Measurements from ENCODE around the gene IL18BP.

The IL18BP gene

GRCh38 chr11:71998649-71999310 lies at the start of gene IL18BP:
TSS of gene IL18BP (plus strand) at chr11:71998909. CDS start at chr11:71999985, 1,076 bp downstream.
- DNase-seq (ENCODE audit: low spot score), result peak; percentile 40

- DNase-seq (ENCODE audit: low spot score), result no peak
Measured at GRCh38 chr11:71949034-71949433, 49.7 kb upstream of the IL18BP start.

DNA sequence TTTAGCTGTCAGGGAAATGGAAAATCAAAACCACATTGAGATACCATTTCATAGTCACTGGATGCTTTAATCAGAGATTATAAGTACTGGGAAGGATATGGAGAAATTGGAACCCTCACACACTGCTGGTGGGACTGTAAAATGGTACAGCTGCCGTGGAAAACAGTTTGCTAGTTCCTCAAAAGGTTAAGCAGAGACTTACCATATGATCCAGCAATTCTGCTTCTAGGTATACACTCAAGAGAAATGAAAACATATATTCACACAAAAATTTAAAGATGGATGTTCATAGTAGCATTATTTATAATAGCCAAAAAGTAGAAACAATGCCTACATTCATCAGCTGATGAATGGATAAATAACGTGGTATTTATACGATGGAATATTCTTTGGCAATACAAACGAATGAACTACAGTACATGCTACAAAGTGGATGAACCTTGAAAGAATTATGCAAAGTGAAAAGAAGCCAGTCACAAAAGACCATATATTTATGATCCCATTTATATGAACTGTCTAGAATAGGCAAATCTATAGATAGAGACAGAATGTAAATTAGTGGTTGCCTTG lies 46.9 kb upstream of the IL18BP start:
- DNase-seq (ENCODE audit: low spot score), result no peak

GRCh38 chr11:71955898-71956456 lies 42.7 kb upstream of the IL18BP start:
- DNase-seq (ENCODE audit: low spot score), result no peak

- peak; percentile 8 for DNase-seq (ENCODE audit: low spot score)
Measured at GRCh38 chr11:71962428-71963038, 36.2 kb upstream of the IL18BP start.

GRCh38 chr11:71963468-71963867 lies 35.2 kb upstream of the IL18BP start:
- no peak for DNase-seq (ENCODE audit: low spot score)

GRCh38 chr11:71964641-71965040 lies 34.1 kb upstream of the IL18BP start:
- DNase-seq (ENCODE audit: low spot score), result no peak

DNA sequence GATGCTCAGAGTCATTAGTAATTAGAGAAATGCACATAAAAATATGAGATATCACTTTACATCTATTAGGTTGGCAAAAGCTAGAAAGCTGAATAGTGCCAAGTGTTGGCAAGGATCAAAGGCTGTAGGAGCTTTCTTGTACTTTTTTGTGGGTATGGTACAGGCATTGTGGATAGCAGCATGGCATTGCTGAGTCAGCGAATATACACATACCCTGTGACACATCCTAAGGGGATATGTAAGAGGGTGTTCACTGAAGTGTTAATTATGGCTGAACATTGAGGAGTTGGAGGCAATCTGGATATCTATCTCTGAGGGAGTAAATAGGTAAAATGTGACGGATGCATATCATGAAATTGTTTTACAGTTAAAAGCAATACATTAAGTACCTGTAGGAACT lies 27.0 kb upstream of the IL18BP start:
- no peak for DNase-seq (ENCODE audit: low spot score)

GRCh38 chr11:71976551-71976950 lies 22.2 kb upstream of the IL18BP start:
- DNase-seq (ENCODE audit: low spot score), result no peak

- DNase-seq (ENCODE audit: low spot score), result no peak
Measured at GRCh38 chr11:71977090-71977489, 21.6 kb upstream of the IL18BP start.

DNA sequence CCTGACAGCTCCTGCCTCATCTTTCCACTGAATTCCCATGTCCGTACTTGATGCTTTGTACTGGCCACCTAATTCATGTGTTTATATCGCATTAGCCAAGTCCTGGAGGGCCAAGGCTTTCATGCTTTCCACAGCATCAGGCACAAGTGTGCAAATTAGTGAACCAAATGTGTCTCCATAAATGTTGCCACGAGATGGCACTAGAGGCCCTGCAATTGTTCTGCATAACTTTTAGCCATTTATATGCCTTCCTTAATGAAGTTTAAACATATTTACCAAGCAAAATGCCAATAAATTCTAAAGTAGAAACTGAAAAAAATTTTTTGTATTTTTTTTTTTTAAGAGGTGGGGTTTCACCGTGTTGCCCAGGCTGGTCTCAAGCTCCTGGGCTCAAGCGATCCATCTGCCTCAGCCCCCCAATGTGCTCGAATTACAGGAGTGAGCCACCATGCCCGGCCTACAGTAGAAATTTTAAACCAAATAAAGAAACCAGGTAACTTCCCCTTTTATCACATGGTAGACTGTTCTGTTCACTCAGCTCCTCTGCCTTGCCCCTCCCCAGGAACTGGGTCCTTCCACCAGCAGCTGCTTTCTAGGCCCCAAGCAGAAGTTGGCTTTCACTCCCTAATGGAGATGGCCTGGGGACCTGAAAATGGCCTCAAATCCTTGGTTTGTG lies 20.8 kb upstream of the IL18BP start:
- DNase-seq (ENCODE audit: low spot score), result peak; percentile 32

GRCh38 chr11:71979094-71979493 lies 19.6 kb upstream of the IL18BP start:
- DNase-seq (ENCODE audit: low spot score), result no peak

DNA sequence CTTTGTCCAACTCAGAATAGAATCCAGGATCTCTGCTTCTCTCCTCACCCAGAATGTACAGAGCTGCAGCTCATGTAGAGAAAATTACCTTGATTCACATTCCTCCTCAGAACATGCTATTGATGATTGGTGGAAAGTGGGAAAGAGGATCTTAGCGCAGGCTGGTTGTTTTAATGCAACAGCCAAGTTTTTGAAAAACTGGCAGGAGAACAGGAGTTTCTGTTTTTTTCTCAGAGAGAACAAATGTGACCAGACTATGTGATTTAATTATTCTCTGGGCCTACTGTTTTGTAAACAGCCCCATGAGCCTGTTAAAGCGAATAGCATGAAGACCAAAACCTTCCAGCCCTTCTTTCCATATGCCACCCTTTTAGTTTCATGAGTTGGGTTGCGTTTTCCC lies 19.1 kb upstream of the IL18BP start:
- no peak for DNase-seq (ENCODE audit: low spot score)

- no peak for DNase-seq (ENCODE audit: low spot score)
Measured at GRCh38 chr11:71986131-71986530, 12.6 kb upstream of the IL18BP start.

- no peak for DNase-seq (ENCODE audit: low spot score)
Measured at GRCh38 chr11:71987521-71987920, 11.2 kb upstream of the IL18BP start.

DNA sequence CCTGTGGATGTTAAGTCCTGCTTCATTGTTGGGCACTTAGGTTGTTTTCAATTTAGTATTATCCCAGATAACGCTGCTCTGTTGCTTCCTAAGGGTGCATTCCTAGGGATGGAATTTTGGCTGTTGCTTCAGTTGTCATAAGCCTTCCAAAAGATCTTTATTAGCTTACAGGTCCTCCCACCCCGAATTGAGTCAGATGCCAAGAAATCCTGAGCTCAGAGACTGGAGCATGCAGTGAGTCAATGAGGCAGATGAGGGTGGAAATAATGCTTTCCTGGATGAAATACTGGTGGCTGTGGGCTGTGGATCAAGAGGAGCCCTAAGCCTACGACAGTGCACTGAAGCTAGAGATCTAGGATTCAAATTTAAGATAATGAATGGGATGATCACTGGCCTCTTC lies 10.7 kb upstream of the IL18BP start:
- DNase-seq (ENCODE audit: low spot score), result no peak

- no peak for DNase-seq (ENCODE audit: low spot score)
Measured at GRCh38 chr11:71990701-71991100, 8.0 kb upstream of the IL18BP start.

DNA sequence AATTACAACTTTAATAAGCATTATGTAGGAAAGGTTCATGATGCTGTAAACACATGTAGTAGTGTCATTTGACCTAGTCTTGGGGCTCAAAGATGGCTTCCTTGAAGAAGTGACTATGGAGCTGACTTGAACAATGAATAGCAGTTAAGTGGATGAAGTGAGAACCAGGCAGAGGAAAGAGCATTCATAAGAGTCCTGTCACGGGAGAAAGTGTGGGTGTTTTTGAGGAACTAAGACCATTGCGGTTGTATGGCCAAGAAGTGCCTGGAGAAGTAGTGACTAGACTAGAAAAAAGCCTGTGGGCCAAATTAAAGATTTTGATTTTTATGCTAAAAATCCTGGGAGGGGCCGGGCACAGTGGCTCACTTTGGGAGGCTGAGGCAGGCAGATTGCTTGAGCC lies 7.2 kb upstream of the IL18BP start:
- DNase-seq (ENCODE audit: low spot score), result no peak

DNA sequence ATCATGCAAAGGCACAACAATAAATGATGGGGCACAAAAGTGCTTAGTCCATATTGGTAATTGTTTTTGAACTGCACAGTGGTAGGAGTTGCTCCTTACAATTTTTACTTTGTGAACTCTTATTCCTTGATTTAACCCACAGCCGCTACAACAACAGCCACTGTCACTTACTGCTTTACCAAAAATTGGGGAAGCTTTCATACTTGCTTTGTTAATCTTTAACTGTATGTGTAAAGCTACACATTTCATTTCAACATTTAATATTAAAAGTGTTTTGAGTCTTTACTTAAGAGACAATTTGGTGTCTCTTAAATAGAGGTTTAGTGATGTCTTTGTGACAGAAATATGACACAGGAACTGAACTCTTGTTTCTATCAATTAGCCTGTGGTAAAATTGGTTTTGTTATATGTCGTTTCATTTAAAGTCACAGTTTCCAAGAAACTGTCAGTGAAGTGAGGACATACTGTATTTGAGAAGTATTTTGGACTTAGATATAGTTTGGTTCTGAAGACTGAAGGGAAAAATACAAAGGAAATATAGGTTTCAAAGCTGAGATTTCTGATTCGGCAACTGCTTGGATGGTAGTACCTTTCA lies 6.5 kb upstream of the IL18BP start:
- no peak for DNase-seq (ENCODE audit: low spot score)

DNA sequence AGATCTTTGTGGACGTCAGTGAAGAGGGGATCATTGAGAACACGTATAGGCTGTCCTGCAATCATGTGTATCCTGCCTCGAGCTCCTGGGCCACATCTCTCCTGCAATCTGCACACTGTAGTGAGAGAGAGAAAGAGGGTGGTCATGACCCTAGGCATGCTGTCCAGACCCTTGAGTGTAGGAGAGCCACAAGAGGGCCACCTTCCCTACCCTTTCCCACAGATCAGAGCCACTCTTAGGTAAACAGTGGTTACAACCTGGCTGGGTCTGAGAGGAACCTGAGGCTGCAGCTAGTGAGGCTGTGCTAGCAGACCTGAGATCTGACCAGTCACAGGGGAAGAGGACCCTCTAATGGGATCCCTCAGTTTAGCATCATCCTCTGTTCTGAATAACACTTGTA lies 3.9 kb upstream of the IL18BP start:
- no peak for DNase-seq (ENCODE audit: low spot score)

GRCh38 chr11:71995726-71996291 lies 2.9 kb upstream of the IL18BP start:
- DNase-seq (ENCODE audit: low spot score), result no peak

GRCh38 chr11:71996517-71996916 lies 2.2 kb upstream of the IL18BP start:
- no peak for DNase-seq (ENCODE audit: low spot score)

Measured in kidney capillary endothelial cell (primary cell).